ENCODE measurements around the gene NCKAP1. TPM values are rescaled to one million over a fixed set of nuclear protein-coding genes. Genes with fewer than 3 reads are reported as not detected.

Gene NCKAP1
- total RNA-seq, 1 experiment from 2014 or later = 173 TPM

DNA sequence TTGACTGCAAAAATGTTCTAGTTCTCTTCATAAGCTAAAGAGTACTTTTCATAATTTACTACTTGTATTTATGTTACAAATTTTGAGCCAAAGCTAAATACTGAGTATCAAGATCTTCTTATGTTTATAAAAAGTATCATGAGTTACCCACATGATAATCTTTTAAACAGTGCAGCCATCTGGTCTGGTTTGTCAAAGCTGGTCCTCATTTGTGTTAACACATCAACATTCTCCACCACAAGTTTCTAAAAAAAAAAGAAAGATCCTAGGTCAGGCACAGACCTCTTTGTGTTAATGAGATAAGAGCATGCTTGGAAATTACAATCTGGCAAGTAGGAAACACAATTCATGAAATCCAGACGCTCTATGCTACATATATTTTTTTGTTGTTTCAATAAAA lies 96.3 kb downstream of the NCKAP1 start:
- POLR2A ChIA-PET = no interaction called here
- no peaks in the 10 kb centered on the region for H3K4me1 Mint-ChIP-seq
- peaks cover 43% of the 10 kb centered on the region for H3K36me3 Mint-ChIP-seq
- no peaks in the 10 kb centered on the region for H3K9me3 Mint-ChIP-seq
- no peak overlapping the region for H3K27ac Mint-ChIP-seq
- no peak for ATAC-seq
- no peaks in the 10 kb centered on the region for H3K27me3 Mint-ChIP-seq (ENCODE audit: low read depth)
- CTCF ChIA-PET = interaction anchor here (1.1 kb wide), 1 partner anchor 175 kb away, joined by 3 read pairs; no protein-coding TSS in a partner anchor
- H3K4me3 Mint-ChIP-seq = no peak overlapping the region
- no peak for DNase-seq (ENCODE audit: low spot score)
- TF ChIP-seq ZNF138 (CRISPR knock-in tag; conservative IDR thresholded peaks at IDR 0.05) = no peak
- TF ChIP-seq ZNF263 (CRISPR knock-in tag; IDR thresholded peaks at IDR 0.05; ENCODE audit: low read depth) = no peak
- TF ChIP-seq GABPB1 (CRISPR knock-in tag; IDR thresholded peaks at IDR 0.05) = no peak
- TF ChIP-seq, protein P1, sequence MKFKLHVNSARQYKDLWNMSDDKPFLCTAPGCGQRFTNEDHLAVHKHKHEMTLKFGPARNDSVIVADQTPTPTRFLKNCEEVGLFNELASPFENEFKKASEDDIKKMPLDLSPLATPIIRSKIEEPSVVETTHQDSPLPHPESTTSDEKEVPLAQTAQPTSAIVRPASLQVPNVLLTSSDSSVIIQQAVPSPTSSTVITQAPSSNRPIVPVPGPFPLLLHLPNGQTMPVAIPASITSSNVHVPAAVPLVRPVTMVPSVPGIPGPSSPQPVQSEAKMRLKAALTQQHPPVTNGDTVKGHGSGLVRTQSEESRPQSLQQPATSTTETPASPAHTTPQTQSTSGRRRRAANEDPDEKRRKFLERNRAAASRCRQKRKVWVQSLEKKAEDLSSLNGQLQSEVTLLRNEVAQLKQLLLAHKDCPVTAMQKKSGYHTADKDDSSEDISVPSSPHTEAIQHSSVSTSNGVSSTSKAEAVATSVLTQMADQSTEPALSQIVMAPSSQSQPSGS (CRISPR knock-in tag; IDR thresholded peaks at IDR 0.05; ENCODE audit: borderline replicate concordance, low read depth) = no peak
- no peak for TF ChIP-seq RELA (CRISPR knock-in tag; IDR thresholded peaks at IDR 0.05; ENCODE audit: borderline replicate concordance)
- no peak for TF ChIP-seq ZNF121 (CRISPR knock-in tag; IDR thresholded peaks at IDR 0.05)
- no peak for TF ChIP-seq ZNF219 (CRISPR knock-in tag; IDR thresholded peaks at IDR 0.05; ENCODE audit: borderline replicate concordance)
- no peak for TF ChIP-seq IRF1 (CRISPR knock-in tag; IDR thresholded peaks at IDR 0.05)
- no peak for TF ChIP-seq MLX (CRISPR knock-in tag; IDR thresholded peaks at IDR 0.05)
- no peak for TF ChIP-seq IRF2 (CRISPR knock-in tag; IDR thresholded peaks at IDR 0.05; ENCODE audit: borderline replicate concordance, low read depth)
- no peak for TF ChIP-seq RORB (CRISPR knock-in tag; IDR thresholded peaks at IDR 0.05)
- no peak for TF ChIP-seq ESRRA (CRISPR knock-in tag; IDR thresholded peaks at IDR 0.05; ENCODE audit: borderline replicate concordance)
- no peak for TF ChIP-seq ZBTB43 (CRISPR knock-in tag; IDR thresholded peaks at IDR 0.05)
- TF ChIP-seq ATF3 (CRISPR knock-in tag; conservative IDR thresholded peaks at IDR 0.05) = no peak
- TF ChIP-seq, protein P2, sequence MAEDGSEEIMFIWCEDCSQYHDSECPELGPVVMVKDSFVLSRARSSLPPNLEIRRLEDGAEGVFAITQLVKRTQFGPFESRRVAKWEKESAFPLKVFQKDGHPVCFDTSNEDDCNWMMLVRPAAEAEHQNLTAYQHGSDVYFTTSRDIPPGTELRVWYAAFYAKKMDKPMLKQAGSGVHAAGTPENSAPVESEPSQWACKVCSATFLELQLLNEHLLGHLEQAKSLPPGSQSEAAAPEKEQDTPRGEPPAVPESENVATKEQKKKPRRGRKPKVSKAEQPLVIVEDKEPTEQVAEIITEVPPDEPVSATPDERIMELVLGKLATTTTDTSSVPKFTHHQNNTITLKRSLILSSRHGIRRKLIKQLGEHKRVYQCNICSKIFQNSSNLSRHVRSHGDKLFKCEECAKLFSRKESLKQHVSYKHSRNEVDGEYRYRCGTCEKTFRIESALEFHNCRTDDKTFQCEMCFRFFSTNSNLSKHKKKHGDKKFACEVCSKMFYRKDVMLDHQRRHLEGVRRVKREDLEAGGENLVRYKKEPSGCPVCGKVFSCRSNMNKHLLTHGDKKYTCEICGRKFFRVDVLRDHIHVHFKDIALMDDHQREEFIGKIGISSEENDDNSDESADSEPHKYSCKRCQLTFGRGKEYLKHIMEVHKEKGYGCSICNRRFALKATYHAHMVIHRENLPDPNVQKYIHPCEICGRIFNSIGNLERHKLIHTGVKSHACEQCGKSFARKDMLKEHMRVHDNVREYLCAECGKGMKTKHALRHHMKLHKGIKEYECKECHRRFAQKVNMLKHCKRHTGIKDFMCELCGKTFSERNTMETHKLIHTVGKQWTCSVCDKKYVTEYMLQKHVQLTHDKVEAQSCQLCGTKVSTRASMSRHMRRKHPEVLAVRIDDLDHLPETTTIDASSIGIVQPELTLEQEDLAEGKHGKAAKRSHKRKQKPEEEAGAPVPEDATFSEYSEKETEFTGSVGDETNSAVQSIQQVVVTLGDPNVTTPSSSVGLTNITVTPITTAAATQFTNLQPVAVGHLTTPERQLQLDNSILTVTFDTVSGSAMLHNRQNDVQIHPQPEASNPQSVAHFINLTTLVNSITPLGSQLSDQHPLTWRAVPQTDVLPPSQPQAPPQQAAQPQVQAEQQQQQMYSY (CRISPR knock-in tag; IDR thresholded peaks at IDR 0.05) = no peak

- Mint-ChIP-seq H3K27me3 (ENCODE audit: low read depth) (no peaks in the 10 kb centered on the region), H3K4me3 (no peak overlapping the region), H3K27ac (no peak overlapping the region), H3K36me3 (peaks cover 41% of the 10 kb centered on the region), H3K4me1 (no peaks in the 10 kb centered on the region), H3K9me3 (no peaks in the 10 kb centered on the region)
- ATAC-seq (no peak), DNase-seq (ENCODE audit: low spot score) (no peak)
- CTCF ChIA-PET = interaction anchor here (1.1 kb wide), 1 partner anchor 174 kb away, joined by 3 read pairs; no protein-coding TSS in a partner anchor
- POLR2A ChIA-PET = no interaction called here
- TF ChIP-seq, protein P3, sequence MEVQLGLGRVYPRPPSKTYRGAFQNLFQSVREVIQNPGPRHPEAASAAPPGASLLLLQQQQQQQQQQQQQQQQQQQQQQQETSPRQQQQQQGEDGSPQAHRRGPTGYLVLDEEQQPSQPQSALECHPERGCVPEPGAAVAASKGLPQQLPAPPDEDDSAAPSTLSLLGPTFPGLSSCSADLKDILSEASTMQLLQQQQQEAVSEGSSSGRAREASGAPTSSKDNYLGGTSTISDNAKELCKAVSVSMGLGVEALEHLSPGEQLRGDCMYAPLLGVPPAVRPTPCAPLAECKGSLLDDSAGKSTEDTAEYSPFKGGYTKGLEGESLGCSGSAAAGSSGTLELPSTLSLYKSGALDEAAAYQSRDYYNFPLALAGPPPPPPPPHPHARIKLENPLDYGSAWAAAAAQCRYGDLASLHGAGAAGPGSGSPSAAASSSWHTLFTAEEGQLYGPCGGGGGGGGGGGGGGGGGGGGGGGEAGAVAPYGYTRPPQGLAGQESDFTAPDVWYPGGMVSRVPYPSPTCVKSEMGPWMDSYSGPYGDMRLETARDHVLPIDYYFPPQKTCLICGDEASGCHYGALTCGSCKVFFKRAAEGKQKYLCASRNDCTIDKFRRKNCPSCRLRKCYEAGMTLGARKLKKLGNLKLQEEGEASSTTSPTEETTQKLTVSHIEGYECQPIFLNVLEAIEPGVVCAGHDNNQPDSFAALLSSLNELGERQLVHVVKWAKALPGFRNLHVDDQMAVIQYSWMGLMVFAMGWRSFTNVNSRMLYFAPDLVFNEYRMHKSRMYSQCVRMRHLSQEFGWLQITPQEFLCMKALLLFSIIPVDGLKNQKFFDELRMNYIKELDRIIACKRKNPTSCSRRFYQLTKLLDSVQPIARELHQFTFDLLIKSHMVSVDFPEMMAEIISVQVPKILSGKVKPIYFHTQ (CRISPR knock-in tag; IDR thresholded peaks at IDR 0.05) = no peak
- TF ChIP-seq PRRX2 (CRISPR knock-in tag; IDR thresholded peaks at IDR 0.05) (no peak), ZNF532 (CRISPR knock-in tag; IDR thresholded peaks at IDR 0.05; ENCODE audit: borderline replicate concordance) (no peak)
Observed at GRCh38 chr2:182941121-182941722, 97.0 kb downstream of the NCKAP1 start.

All from WTC11 (cell line).